ENCODE data around the gene ZNF382.

Gene ZNF382

GRCh38 chr19:36679455-36679854 is 74.3 kb downstream of the ZNF382 start:
- no peak for DNase-seq (ENCODE audit: low read depth in 4 of 4, low spot score in 1 of 4)

Measured in stimulated activated CD4-positive, alpha-beta T cell treated with anti-CD3 and anti-CD28 coated beads, Interleukin-1b, Interleukin-23, amount 100 ng/mL, for 24 hours (primary cell).